Endodermal cell (in vitro differentiated cells): ENCODE data around the gene CACNA2D1. TPM values are rescaled to one million over a fixed set of nuclear protein-coding genes. Genes with fewer than 3 reads are reported as not detected.

ENCODE experiments used
- DNase-seq: peaks from one replicate; pipeline ENCODE4 v3.0.0-alpha.2; 2017
- H3K27ac ChIP-seq: 2 replicates; pipeline ENCODE4 v1.5.1; 2013; ENCODE audit warnings: mild to moderate bottlenecking, low read depth, low read length, moderate library complexity
- H3K27me3 ChIP-seq: 2 replicates; pipeline ENCODE4 v1.6.1; 2013; ENCODE audit warnings: mild to moderate bottlenecking, low read length, moderate library complexity; ENCODE audit not compliant: insufficient read depth, control insufficient read depth, poor library complexity, severe bottlenecking
- H3K36me3 ChIP-seq: 2 replicates; pipeline ENCODE4 v1.7.0; 2013; ENCODE audit warnings: mild to moderate bottlenecking, low read length, moderate library complexity; ENCODE audit not compliant: control insufficient read depth, insufficient read depth
- H3K4me1 ChIP-seq: one replicate; pipeline ENCODE4 v1.7.0; 2013; ENCODE audit warnings: low read length; ENCODE audit not compliant: control insufficient read depth, insufficient read depth
- H3K4me3 ChIP-seq: 2 replicates; pipeline ENCODE4 v1.5.1; 2013; ENCODE audit warnings: mild to moderate bottlenecking, low read length, moderate library complexity
- H3K9ac ChIP-seq: 2 replicates; pipeline ENCODE4 v1.6.1; 2013; ENCODE audit warnings: mild to moderate bottlenecking, low read length, moderate library complexity; ENCODE audit not compliant: poor library complexity, severe bottlenecking; ENCODE audit errors: extremely low read depth
- H3K9me3 ChIP-seq: 2 replicates; pipeline ENCODE4 v1.6.1; 2013; ENCODE audit warnings: mild to moderate bottlenecking, low read length, moderate library complexity; ENCODE audit not compliant: control insufficient read depth
- H3K27ac Mint-ChIP-seq: 2 replicates; pipeline ENCODE4 v1.8.0; 2020; ENCODE audit warnings: mixed read lengths
- H3K27me3 Mint-ChIP-seq: 2 replicates; pipeline ENCODE4 v1.8.0; 2021; ENCODE audit warnings: mild to moderate bottlenecking, mixed read lengths; ENCODE audit not compliant: insufficient read depth
- H3K36me3 Mint-ChIP-seq: 2 replicates; pipeline ENCODE4 v1.8.0; 2020; ENCODE audit warnings: low read depth, mixed read lengths
- H3K4me1 Mint-ChIP-seq: 2 replicates; pipeline ENCODE4 v1.8.0; 2020; ENCODE audit warnings: mixed read lengths
- H3K4me3 Mint-ChIP-seq: 2 replicates; pipeline ENCODE4 v1.8.0; 2020; ENCODE audit warnings: mild to moderate bottlenecking, moderate library complexity, mixed read lengths
- H3K9me3 Mint-ChIP-seq: 2 replicates; pipeline ENCODE4 v1.8.0; 2020; ENCODE audit warnings: mild to moderate bottlenecking, mixed read lengths
- CTCF ChIP-seq: fragments of 200-600 bp; sonication (generic); conservative IDR thresholded peaks from 2 replicates; pipeline ENCODE4 v1.5.0; 2021; ENCODE audit warnings: antibody characterized with exemption, mild to moderate bottlenecking
- WGBS, 2 experiments: methylation state at CpG; one replicate each; pipeline versions ENCODE4 v1.1.5 to v1.1.7; 2013; ENCODE audit warnings: missing lambda C conversion rate in 2 of 2, mixed read lengths in 1 of 2; ENCODE audit not compliant: insufficient coverage in 1 of 2, insufficient read length in 1 of 2; 5-methylcytosine and 5-hydroxymethylcytosine counted together
- total RNA-seq, 2 donors: library from RNA; stranded (reverse); fragmentation: NEBNext Ultra II Directional in 1 of 2; extraction: Animal tissue kit (Norgen Biotek cat#: 25700) in 1 of 2; gene quantifications; 2 replicates in 1 of 2; 3 replicates in 1 of 2; pipeline ENCODE4 v1.2.1, GENCODE V29; 2021

CACNA2D1 gene
- total RNA-seq, 2 donors from 2014 or later, result 16.9 to 26.8 TPM

- no peak for DNase-seq
- Mint-ChIP-seq H3K4me1 (peaks cover 59% of the 10 kb centered on the region), H3K27ac (peak overlapping the region; percentile 33), H3K27me3 (no peaks in the 10 kb centered on the region), H3K4me3 (no peak overlapping the region), H3K9me3 (peaks cover under 1% of the 10 kb centered on the region), H3K36me3 (no peaks in the 10 kb centered on the region)
- Histone ChIP-seq H3K9ac (no peak overlapping the region), H3K36me3 (no peaks in the 10 kb centered on the region), H3K27me3 (no peaks in the 10 kb centered on the region), H3K27ac (no peak overlapping the region), H3K9me3 (no peaks in the 10 kb centered on the region), H3K4me1 (peaks cover 8% of the 10 kb centered on the region), H3K4me3 (no peak overlapping the region)
- TF ChIP-seq CTCF, result no peak
- 80 to 86% methylated on average over 1 to 3 of the region's 3 CpGs for WGBS, 2 experiments
Measured at GRCh38 chr7:82194016-82194643, 249.4 kb downstream of the CACNA2D1 start.

- Mint-ChIP-seq H3K4me1 (peaks cover 25% of the 10 kb centered on the region), H3K27me3 (no peaks in the 10 kb centered on the region), H3K9me3 (peaks cover 21% of the 10 kb centered on the region), H3K36me3 (peaks cover 15% of the 10 kb centered on the region), H3K27ac (no peak overlapping the region), H3K4me3 (no peak overlapping the region)
- H3K27ac ChIP-seq, result no peak overlapping the region
- DNase-seq, result no peak
- no peak overlapping the region for H3K9ac ChIP-seq
- H3K27me3 ChIP-seq, result no peaks in the 10 kb centered on the region
- peaks cover 7% of the 10 kb centered on the region for H3K36me3 ChIP-seq
- H3K4me3 ChIP-seq, result peak overlapping the region; percentile 48
- TF ChIP-seq CTCF, result no peak
- H3K9me3 ChIP-seq, result peaks cover 24% of the 10 kb centered on the region
- WGBS, 2 experiments, result 80 to 100% methylated on average over 1 to 2 of the region's 2 CpGs
- peaks cover 6% of the 10 kb centered on the region for H3K4me1 ChIP-seq
Measured at GRCh38 chr7:82188636-82189035, 254.9 kb downstream of the CACNA2D1 start.

- WGBS, 2 experiments, result 89 to 100% methylated on average over 1 to 2 of the region's 2 CpGs
- no peaks in the 10 kb centered on the region for H3K4me1 ChIP-seq
- Mint-ChIP-seq H3K9me3 (peaks cover 21% of the 10 kb centered on the region), H3K4me3 (no peak overlapping the region), H3K36me3 (peaks cover 16% of the 10 kb centered on the region), H3K4me1 (peaks cover 21% of the 10 kb centered on the region), H3K27me3 (no peaks in the 10 kb centered on the region), H3K27ac (no peak overlapping the region)
- DNase-seq, result no peak
- no peak overlapping the region for H3K9ac ChIP-seq
- no peak overlapping the region for H3K4me3 ChIP-seq
- H3K27me3 ChIP-seq, result no peaks in the 10 kb centered on the region
- H3K9me3 ChIP-seq, result peaks cover 24% of the 10 kb centered on the region
- peaks cover 7% of the 10 kb centered on the region for H3K36me3 ChIP-seq
- H3K27ac ChIP-seq, result no peak overlapping the region
- no peak for TF ChIP-seq CTCF
Measured at GRCh38 chr7:82185443-82185842, 258.1 kb downstream of the CACNA2D1 start.
